IMR-90 (cell line): ENCODE results near the gene BAZ2A.

Experiments
- CTCF ChIP-seq: conservative IDR thresholded peaks from 2 replicates; pipeline ENCODE4 v1.5.1; 2012; ENCODE audit warnings: mild to moderate bottlenecking, low read depth, low read length, improper control_type of control experiment
- MXI1 ChIP-seq: IDR thresholded peaks from 2 replicates; pipeline ENCODE4 v1.6.1; 2012; ENCODE audit warnings: low read depth, mild to moderate bottlenecking, low read length, moderate library complexity, borderline replicate concordance
- POLR2A ChIP-seq: IDR thresholded peaks from 2 replicates; pipeline ENCODE4 v1.6.1; 2012; ENCODE audit warnings: mild to moderate bottlenecking, low read depth, low read length

- TF ChIP-seq POLR2A: no peak
- no peak for TF ChIP-seq CTCF
- no peak for TF ChIP-seq MXI1
Measured at GRCh38 chr12:56585098-56585497, 45.0 kb downstream of the BAZ2A start.
